GM21825 (cell line): Measurements from ENCODE around the gene TUT7.
"Not testable (repeated sequence)": the region's sequence is repeated elsewhere in the genome, so short reads cannot be mapped to it uniquely, and the experiment has no call there.

Experiments
- ATAC-seq: cut with Tn5 transposase; IDR thresholded peaks from one replicate; pipeline ENCODE4 v1.9.1; 2021; ENCODE audit warnings: mild to moderate bottlenecking, moderate library complexity; ENCODE audit not compliant: unreplicated experiment

The TUT7 gene

DNA sequence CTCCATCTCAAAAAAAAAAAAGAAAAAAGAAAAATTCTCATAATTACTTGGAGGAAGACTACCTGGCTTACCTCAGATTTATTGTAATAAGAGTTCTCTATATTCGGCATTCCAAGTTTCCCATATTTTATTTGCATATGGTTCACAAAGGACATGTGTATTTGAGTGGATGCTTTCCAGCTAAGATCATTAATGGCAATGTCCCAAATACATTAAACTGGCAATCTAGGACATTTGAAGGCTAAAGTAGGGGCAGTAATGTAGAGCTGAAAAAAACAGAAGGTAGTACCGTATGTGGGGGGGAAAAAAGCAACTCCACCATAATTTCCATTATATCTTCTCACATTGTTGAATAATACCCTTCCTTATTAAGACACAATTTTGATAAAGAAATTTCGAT lies 4.9 kb downstream of the TUT7 start:
- no peak for ATAC-seq

DNA sequence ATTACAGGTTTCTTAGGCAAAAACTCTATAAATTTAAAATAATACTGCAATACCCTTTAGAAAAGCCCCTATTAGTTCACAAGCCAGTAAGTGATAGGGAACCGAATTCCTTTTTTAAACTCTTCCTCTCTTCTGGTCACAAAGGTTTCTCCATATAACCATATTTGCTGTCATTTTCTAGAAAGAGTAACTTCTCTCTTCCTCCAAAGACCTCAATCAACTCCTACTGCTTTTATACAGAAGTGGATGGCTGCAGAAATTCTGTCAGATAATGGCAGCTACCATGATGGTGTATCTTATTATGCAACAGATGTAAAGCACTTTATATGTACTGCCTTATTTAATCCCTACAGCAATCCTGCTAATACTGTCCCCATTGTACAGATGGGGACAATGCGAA lies 6.2 kb downstream of the TUT7 start:
- ATAC-seq: no peak

DNA sequence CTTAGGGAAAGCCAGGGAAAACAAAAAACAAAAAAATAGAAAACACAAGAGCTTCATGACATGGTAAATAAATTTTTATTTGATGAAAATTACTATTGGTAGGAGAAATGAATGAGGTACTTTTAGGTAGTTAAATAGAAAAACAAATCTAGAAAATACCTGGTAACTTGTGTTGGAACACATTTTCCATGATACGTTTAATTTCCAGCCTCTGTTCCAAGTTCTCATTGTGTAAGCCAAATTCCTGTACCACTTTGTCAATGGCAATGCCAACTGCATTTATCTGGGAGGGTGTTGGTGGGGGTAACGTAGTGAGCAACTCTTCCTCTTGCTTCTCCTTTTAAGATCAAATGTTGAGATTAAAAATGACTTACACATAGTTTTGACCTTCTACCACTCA lies 9.4 kb downstream of the TUT7 start:
- no peak for ATAC-seq

DNA sequence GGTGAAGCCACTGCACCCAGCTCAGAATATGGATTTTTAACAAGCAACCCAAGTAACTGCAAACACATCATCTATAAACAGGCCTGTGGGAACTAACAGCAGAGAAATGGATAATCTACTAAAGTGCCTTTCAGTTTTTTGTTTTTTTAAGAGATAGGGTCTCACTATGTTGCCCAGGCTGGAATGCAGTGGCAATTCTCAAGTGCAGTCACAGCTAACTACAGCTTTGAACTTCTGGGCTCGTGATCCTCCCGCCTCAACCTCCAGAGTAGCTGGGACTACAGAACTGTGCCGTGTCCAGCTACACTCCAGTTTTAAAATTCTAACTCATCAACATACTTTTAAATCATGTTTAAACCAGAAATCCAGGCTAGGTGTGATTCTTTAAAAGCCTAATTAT lies 11.9 kb downstream of the TUT7 start:
- ATAC-seq: no peak

DNA sequence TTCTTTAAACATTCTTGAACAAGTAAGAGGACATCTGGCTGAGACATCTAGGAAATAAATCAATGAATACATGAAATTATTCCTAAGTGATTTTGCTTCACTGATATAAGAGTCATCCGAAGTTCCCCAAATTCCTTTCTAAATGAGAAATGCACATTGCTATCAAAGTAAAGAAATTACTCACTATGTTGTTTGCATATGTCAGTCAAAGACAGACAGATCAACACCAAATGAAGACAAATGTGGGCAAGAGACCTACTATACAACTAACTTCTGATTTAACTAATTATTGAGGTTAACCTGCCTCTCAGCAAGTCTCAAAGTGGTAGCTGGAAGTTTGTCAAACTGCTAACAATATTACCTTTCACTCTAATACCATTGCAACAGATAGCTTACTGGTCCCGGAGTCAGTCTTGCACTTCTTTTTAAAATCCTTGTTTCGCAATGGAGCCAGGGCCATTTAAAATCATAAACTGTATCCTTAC lies 13.2 kb downstream of the TUT7 start:
- no peak for ATAC-seq

DNA sequence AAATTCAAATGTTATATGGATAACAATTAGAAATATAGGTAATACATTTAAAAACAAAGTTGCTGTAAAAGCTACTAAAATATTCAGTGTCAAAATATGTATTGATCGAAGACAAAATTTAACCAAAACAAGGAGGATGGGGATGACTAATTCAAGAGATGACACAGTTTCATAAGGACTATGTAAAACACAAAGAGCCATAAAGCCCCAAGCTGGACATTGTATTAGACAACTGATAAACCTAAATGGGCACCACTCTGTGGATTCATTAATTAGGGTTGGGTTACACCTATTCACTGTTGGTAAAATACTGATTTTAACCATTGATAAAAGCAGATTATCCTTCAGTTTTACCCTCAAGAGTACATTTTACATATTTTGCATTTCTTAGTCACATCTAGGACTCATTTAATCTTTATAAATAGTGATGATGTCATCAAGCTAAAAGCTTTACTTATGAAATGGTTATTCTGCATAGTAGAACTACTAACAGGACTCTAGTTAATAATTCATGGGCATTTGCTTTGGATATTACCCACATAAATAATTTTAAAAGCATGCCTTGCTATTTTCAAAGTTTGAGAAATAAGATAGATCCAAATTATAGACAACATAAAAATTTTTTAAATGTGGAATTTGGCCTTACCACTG lies 13.7 kb downstream of the TUT7 start:
- ATAC-seq: peak; percentile 39

DNA sequence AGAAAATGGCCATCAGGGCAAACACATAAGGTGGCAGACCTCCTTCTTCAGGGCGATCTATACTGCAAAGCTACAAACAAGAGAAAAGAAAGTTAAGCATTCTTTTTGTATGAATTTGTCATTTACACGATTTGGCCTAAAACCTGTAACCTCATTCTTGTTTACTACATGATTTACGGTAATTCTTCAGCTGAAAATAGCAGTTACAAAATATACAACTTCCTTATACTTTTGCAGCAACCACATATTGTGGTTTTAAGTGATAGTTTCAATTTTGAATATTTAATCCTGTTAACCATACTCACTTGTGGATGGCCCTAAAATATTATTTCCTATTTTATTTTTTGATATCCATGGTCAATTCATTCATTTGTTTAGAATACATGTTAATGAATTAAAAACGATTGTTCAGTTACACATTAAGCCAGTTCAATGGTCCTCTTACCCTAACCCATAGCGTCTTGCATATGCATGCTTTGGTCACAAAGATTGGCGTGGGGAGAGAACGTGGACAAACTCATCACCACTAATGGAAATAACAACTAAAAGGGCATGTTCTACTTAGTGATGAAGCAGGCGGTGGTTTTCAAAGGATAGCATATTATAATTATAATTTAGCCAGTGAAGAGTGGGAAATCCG lies 16.6 kb downstream of the TUT7 start:
- ATAC-seq: no peak

DNA sequence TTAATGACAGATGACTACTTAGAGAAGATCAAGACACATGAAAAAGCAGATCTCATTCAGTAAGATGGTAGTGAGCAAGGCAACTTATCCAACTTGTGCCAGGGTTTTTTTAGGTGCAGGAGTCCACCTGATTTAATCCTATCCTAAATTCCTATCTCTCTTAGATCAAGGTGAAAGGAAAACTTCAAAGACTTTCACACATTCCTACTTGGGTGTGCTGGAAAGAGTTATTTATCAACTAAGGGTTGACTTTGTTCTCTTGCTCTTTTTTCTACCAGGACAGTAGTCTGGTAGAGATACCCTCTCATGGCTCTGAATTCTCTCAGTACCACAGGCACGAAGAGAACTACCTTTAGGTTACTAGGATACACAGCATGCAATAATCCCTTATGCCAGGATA lies 18.2 kb downstream of the TUT7 start:
- no peak for ATAC-seq

DNA sequence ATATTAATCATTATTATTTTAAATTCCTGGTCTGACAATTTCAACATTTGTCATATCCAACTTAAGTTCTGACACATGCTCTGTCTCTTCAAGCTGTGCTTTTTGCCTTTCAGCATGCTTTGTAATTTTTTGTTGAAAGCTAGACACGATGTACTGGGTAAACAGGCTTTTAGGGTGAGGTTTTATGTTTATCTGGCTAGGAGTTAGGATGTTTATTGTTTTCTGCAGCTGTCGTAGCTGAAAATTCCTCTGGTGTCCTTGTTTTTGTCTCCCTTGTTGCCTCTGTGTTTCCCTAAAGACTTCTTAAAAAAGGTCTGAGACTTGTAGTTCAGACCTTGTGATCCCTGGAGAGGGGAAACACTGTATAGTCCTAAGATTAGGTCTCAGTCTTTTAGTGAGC lies 20.6 kb downstream of the TUT7 start:
- ATAC-seq: no peak

DNA sequence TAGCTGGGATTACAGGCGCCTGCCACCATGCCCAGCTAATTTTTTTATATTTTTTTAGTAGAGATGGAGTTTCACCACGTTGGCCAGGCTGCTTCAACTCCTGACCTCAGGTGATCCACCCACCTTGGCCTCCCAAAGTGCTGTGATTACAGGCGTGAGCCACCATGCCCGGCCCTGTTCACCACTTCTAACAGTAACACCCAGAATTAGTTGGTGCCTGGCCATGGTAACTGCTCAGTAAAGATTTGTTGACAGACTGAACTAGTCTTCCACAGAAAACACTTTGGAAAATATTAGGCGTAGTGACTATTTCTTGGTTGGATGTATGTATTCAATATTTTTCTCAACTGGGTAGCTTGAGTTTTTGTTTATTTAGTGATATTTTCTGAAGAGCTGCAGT lies 24.0 kb downstream of the TUT7 start:
- ATAC-seq: no peak

DNA sequence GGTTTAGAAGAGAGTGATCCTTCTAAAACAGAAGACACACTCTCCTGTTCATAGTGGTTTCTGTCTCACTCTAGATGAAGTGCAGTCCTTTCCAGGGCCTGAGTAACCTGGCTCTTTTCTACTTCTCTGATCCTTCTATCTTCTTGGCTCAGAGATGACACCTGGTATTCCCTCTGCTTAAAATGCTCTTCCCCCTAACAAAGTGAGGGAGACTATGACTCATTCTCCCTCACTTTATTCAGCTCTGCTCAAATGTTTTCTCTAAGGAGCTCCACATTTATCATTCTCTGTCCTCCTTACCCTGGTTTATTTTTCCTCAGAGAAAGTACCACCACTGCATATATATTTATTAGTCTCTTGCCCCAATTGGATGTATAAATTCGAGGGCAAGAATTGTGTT lies 24.6 kb downstream of the TUT7 start:
- ATAC-seq: no peak

DNA sequence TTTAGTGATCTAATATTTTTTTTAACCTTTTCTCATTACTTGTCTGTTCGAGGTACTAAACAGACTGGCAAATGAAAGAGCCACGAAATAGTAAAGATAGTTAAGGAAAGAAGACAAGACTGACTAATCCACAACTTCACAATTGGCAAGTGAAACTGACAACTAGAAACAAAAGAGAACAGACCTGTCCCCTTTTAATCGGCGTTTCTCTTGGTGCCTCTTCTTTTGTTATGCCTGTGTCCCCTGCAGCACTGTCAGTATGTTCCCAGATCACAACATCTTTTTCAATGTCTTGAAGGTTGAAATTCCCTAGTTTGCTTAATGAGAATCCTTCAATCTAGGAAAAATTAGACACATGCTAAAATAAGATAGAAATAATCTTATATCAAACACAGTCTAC lies 26.1 kb downstream of the TUT7 start:
- no peak for ATAC-seq

DNA sequence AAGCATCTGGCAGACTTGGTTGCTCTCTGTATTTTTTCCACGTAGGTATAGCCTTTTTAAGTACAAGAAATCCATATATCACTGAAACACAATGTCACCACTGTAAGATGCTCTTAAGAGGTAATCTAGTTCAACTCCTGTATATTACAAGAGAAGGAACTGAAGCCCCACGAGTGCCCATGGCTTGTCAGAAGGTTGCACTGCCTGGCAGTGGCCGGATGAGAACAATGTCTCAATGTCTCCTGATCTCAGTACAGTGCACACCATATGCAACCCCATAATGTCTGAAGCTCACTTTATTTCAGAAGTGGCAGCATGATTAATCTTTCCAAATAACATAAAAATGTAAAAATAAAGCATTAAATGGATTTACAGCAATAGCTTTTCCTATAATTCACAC lies 27.7 kb downstream of the TUT7 start:
- ATAC-seq: no peak

DNA sequence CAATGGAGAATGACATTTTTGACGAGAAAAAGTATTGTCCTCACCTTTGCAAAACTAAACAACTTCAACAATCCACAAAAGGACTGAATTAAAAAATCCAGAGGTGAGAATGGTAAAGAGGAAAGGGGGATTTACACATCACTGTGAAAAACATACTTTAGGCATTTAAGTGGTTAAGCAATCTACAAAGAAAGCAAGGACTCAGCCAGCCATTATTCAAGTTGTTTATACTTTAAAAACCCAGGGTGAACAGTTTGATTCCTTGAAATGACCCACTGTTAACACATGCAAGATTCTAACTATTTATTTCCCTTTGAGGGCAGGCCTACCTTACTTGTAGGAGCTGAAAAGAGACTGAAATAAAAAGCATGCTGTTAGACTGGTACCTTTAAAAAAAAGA lies 29.3 kb downstream of the TUT7 start:
- no peak for ATAC-seq

DNA sequence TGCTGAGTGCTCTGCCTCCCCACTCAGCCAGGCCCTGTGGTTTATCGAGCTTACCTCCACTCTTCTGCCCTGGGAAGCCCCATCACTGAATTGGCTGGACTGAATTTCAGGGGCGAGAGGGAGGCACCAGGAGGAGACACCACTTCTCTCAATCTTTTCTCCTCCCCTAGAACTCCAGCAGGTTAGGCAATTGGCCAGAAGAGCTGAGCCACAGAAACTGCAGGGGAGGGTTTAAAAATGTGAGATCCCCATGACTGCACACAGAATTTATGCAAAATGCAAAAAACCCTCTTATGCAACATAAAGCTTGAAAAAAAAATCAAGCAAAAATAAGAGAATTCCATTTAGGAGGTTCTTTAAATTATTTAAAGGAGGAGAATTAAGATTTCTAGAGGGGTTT lies 29.9 kb downstream of the TUT7 start:
- peak; percentile 57 for ATAC-seq

DNA sequence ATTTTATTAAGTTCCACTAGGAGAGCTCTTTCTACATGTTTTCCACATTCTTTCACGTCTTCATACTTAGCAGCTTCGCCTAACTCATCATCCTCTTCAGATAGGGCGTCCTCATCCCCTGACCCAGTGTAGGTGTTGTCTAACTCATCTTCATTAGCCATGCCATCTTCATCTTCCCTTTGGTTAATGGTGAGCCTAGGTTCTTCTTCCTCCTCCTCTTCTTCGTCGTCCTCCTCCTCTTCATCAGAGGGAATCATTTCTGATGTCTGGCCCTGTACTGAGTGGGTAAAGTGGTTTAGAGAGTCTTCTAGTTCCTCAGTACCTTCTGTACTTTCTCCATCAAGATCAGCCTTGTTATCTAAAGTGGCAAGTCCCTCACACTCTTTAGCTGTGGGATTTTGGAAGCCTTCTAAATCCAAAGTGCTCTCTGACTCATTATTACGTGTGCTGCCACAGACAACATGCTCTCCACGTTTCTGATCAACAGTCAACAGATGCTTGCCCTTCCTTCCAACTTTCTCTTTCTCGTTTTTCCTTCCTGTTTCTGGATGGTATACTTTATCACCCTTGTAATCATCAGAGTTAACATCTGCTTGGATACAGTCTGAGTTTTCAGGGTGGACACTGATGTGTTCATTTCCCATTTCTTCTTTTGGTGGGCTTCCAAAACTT lies 31.1 kb downstream of the TUT7 start:
- ATAC-seq: no peak

DNA sequence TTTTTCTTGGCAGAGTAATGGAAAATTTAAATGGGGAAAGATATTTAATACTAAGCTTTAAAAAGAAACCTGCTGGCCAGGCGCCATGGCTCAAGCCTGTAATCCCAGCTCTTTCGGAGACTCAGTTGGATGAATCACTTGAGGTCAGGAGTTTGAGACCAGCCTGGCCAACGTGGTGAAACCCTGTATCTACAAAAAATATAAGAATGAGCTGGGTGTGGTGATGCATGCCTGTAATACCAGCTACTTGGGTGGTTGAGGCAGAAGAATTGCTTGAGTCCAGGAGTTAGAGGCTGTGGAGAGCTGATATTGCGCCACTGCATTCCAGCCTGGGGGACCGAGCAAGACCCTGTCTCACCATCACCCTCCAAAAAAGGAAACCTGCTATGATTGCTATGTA lies 32.8 kb downstream of the TUT7 start:
- ATAC-seq: no peak

DNA sequence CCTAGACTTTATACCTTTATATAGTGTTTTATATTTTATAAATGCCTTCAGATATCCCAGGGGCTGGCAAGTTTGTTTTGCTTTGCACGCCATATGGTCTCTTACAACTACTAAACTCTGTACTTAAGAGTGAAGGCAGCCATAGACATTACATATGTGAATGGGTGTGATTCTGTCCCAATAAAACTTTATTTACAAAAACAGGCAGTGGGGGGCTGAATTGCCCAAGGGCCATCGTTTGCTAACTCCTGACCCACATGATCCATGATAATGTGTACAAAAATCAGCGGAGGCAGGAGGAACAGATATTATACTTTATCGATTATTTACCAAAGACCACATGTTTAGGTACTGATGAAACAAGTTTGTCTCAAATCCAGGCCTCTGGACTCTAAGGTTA lies 36.0 kb downstream of the TUT7 start:
- ATAC-seq: no peak

DNA sequence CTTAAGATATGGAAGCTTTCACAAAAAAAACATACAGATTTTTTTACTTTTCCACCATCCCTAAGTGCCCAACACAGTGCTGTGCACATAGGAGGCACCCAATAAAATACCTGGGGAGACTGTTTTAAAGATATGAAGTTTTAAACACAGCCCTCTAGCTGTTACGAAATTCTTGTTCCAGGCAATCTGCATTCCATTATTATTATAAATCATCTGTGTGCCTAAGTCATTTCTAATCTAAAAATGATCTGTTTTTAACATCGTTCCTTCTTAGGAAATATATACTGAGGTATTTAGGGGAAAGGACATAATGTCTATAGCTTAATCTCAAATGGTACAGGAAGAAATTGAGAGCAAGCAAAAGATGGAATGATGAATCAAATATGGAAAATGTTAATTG lies 39.1 kb downstream of the TUT7 start:
- no peak for ATAC-seq

DNA sequence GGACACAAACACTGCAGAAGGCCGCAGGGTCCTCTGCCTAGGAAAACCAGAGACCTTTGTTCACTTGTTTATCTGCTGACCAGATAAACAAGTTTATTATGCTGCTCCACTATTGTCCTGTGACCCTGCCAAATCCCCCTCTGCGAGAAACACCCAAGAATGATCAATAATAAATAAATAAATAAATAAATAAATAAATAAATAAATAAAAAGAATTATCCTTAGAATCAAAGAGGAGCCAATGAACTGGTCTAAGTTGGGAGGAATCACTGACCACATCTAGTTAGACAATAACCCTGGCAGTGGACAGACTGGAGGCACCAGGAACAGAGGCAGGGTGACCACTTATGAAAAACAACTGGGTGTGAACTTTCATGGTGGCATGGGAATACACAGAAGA lies 41.3 kb downstream of the TUT7 start:
- not testable (repeated sequence) for ATAC-seq

DNA sequence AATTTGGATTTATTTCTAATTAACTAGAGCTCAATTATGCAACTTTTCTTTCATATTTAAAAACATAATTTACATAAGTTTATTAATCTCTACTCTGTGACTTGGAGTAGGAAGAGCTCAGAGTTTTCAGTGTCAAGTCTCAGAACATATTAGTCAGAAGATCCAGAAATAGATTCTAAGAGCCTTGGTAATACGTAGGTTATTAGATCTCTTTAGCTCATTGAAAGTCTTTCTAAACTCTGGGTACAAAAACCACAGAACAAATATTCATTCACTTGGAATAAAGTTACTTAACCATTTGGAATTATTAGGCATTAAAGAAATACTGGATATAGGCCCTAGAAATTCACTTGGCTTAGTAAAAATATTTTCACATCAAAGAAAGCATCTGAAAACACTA lies 45.5 kb downstream of the TUT7 start:
- ATAC-seq: no peak

DNA sequence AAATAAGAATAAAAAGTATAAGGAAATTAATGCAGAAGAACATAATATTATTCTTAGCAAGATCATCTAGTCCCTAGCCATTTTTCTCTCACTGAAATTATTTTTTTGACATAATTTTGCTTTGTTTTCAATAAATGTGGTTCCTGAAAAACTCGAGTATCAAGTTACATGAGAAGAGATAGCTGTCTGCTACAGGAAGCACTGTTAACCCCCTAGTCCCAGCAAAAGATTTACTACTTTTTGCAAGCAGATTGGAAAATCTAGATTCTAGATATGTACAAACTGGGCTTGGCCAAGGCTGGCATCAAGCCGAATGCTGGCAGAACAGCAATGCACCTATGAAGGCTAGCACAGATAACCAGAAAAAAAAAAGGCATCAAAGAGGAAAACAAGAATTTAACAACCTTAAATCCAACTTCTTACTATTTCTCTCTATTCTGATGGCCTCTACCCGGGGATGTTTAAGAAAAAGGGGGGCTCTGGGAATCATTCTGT lies 49.9 kb downstream of the TUT7 start:
- ATAC-seq: no peak
